HepG2 (cell line): ENCODE results near the gene FAM110C. TPM values are rescaled to one million over a fixed set of nuclear protein-coding genes. Genes with fewer than 3 reads are reported as not detected.

ENCODE experiments used
- GABPA ChIP-seq, 2 experiments: IDR thresholded peaks; 2 replicates each; pipeline ENCODE4 v1.6.1; 2011 to 2016; ENCODE audit warnings: low read depth in 2 of 2, low read length in 1 of 2, missing biosample characterization in 1 of 2, missing genetic modification characterization in 1 of 2
- KDM5B ChIP-seq: sonication (generic); formaldehyde crosslinking; IDR thresholded peaks from 2 replicates; pipeline ENCODE4 v1.4.0; 2020; ENCODE audit warnings: missing genetic modification reagents, mild to moderate bottlenecking, borderline replicate concordance
- KLF11 ChIP-seq: IDR thresholded peaks from 2 replicates; pipeline ENCODE4 v1.6.1; 2016; ENCODE audit warnings: missing compliant biosample characterization
- MBD4 ChIP-seq: IDR thresholded peaks from 2 replicates; pipeline ENCODE4 v1.6.1; 2012; ENCODE audit warnings: low read length, inconsistent platforms, borderline replicate concordance
- PRDM15 ChIP-seq: sonication (generic); formaldehyde crosslinking; IDR thresholded peaks from 2 replicates; pipeline ENCODE4 v1.4.0; 2020; ENCODE audit warnings: missing genetic modification reagents
- RFXANK ChIP-seq: IDR thresholded peaks from 2 replicates; pipeline ENCODE4 v1.6.1; 2016
- SP5 ChIP-seq: IDR thresholded peaks from 2 replicates; pipeline ENCODE4 v1.6.1; 2016; ENCODE audit warnings: low read depth, borderline replicate concordance
- ZBTB14 ChIP-seq: sonication (generic); formaldehyde crosslinking; IDR thresholded peaks from 2 replicates; pipeline ENCODE4 v1.4.0; 2020; ENCODE audit warnings: missing genetic modification reagents
- ZBTB4 ChIP-seq: sonication (generic); formaldehyde crosslinking; IDR thresholded peaks from 2 replicates; pipeline ENCODE4 v1.4.0; 2020; ENCODE audit warnings: missing genetic modification reagents, mild to moderate bottlenecking, borderline replicate concordance
- ZFP37 ChIP-seq: sonication (generic); formaldehyde crosslinking; IDR thresholded peaks from 2 replicates; pipeline ENCODE4 v1.4.0; 2020; ENCODE audit warnings: missing genetic modification reagents, borderline replicate concordance
- ZNF24 ChIP-seq: fragments of 450-650 bp; IDR thresholded peaks from 2 replicates; pipeline ENCODE4 v1.6.1; 2017; ENCODE audit warnings: antibody characterized with exemption, mild to moderate bottlenecking
- ZNF644 ChIP-seq: IDR thresholded peaks from 2 replicates; pipeline ENCODE4 v1.6.1; 2016; ENCODE audit warnings: low read depth
- polyA plus RNA-seq, 8 experiments: library from polyadenylated mRNA; depleted of rRNA in 3 of 8; stranded (reverse) in 7 of 8; unstranded in 1 of 8; fragments of >200 nt; fragmentation: Illumina TruSeq in 4 of 8; extraction: Trizol in 4 of 8; gene quantifications; 2 replicates each; pipeline versions ENCODE4 v1.2.1 to v1.2.3, GENCODE V29; 2011 to 2016; ENCODE audit warnings: low read depth in 4 of 8, missing spikeins in 1 of 8, mixed read lengths in 1 of 8; ENCODE audit not compliant: insufficient read depth in 1 of 8
- total RNA-seq, 5 experiments: library from RNA; depleted of rRNA; stranded (reverse); fragments of >200 nt; fragmentation: Illumina TruSeq; extraction: Trizol; gene quantifications; 2 replicates each; pipeline ENCODE4 v1.2.3, GENCODE V29; 2016; ENCODE audit warnings: low read depth in 1 of 5
- TF ChIP-seq, protein P1 (sequence below): IDR thresholded peaks from 2 replicates; pipeline ENCODE4 v1.6.1; 2016; ENCODE audit warnings: missing compliant biosample characterization, missing genetic modification reagents, borderline replicate concordance
- TF ChIP-seq, protein P2 (sequence below): IDR thresholded peaks from 2 replicates; pipeline ENCODE4 v1.4.0; 2020; ENCODE audit warnings: mild to moderate bottlenecking, missing genetic modification reagents

The FAM110C gene
- total and polyA plus RNA-seq, 2 of the 13 experiments (the other 11 are each of a cell fraction or from before 2014, with no cell fraction given): 1.2 to 3.5 TPM

GRCh38 chr2:46471-47345 lies at the start of gene FAM110C (continued):
- TF ChIP-seq ZBTB4 (CRISPR knock-in tag) (no peak), KLF11 (CRISPR knock-in tag) (no peak), ZFP37 (no peak), PRDM15 (no peak), KDM5B (CRISPR knock-in tag) (peak; percentile 32; the same call in 1 of the 2 replicates), MBD4 (no peak), RFXANK (CRISPR knock-in tag) (no peak), SP5 (peak; percentile 41; the same call in 1 of the 2 replicates), ZNF644 (CRISPR knock-in tag) (no peak), ZBTB14 (CRISPR knock-in tag) (0 out of 2 replicates have a peak, but pooled peaks have one; percentile 4), ZNF24 (no peak), GABPA (IDR thresholded peaks at IDR 0.05; ENCODE audit: low read depth, low read length) (no peak), GABPA (CRISPR knock-in tag; IDR thresholded peaks at IDR 0.05; ENCODE audit: low read depth) (peak; percentile 32; the same call in 1 of the 2 replicates)
- TF ChIP-seq, protein P1, sequence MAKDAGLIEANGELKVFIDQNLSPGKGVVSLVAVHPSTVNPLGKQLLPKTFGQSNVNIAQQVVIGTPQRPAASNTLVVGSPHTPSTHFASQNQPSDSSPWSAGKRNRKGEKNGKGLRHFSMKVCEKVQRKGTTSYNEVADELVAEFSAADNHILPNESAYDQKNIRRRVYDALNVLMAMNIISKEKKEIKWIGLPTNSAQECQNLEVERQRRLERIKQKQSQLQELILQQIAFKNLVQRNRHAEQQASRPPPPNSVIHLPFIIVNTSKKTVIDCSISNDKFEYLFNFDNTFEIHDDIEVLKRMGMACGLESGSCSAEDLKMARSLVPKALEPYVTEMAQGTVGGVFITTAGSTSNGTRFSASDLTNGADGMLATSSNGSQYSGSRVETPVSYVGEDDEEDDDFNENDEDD (CRISPR knock-in tag): no peak
- TF ChIP-seq, protein P2, sequence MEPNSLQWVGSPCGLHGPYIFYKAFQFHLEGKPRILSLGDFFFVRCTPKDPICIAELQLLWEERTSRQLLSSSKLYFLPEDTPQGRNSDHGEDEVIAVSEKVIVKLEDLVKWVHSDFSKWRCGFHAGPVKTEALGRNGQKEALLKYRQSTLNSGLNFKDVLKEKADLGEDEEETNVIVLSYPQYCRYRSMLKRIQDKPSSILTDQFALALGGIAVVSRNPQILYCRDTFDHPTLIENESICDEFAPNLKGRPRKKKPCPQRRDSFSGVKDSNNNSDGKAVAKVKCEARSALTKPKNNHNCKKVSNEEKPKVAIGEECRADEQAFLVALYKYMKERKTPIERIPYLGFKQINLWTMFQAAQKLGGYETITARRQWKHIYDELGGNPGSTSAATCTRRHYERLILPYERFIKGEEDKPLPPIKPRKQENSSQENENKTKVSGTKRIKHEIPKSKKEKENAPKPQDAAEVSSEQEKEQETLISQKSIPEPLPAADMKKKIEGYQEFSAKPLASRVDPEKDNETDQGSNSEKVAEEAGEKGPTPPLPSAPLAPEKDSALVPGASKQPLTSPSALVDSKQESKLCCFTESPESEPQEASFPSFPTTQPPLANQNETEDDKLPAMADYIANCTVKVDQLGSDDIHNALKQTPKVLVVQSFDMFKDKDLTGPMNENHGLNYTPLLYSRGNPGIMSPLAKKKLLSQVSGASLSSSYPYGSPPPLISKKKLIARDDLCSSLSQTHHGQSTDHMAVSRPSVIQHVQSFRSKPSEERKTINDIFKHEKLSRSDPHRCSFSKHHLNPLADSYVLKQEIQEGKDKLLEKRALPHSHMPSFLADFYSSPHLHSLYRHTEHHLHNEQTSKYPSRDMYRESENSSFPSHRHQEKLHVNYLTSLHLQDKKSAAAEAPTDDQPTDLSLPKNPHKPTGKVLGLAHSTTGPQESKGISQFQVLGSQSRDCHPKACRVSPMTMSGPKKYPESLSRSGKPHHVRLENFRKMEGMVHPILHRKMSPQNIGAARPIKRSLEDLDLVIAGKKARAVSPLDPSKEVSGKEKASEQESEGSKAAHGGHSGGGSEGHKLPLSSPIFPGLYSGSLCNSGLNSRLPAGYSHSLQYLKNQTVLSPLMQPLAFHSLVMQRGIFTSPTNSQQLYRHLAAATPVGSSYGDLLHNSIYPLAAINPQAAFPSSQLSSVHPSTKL (CRISPR knock-in tag): peak; percentile 44; the same call in 1 of the 2 replicates
